ENCODE measurements around the gene FBN1. TPM values are rescaled to one million over a fixed set of nuclear protein-coding genes. Genes with fewer than 3 reads are reported as not detected.

The FBN1 gene
- total and polyA plus RNA-seq, 5 experiments from 2014 or later = 0.01 to 0.21 (median 0.08) TPM; not detected in 2

DNA sequence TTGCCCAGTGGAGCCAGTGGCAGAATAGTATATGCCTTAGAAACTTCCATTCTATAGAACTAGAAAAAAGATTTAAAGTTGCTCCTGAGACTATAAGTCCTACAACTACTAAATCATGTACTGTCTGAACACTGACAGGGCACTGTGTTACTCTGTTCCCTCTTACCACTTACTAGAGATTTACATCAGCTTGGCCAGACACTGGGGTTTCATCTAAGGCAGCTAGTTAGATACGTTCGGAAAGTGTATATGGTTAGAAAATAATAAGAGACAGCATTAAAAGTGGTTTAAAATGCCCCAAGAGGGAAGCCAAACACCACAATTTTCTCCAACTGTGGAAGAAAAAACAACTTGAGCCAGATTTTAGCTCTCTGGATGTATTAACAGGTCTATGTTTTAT is 97.1 kb downstream of the FBN1 start:
- Mint-ChIP-seq H3K4me3 (no peak overlapping the region), H3K27me3 (peaks cover 0 to 3% (median 0%) of the 10 kb centered on the region in 5 donors), H3K36me3 (no peaks in the 10 kb centered on the region), H3K4me1 (no peaks in the 10 kb centered on the region), H3K9me3 (no peaks in the 10 kb centered on the region), H3K27ac (no peak overlapping the region)
- ATAC-seq = no peak
- DNase-seq = no peak
- POLR2A ChIA-PET = no interaction called here

GRCh38 chr15:48547286-48547685 is 98.2 kb downstream of the FBN1 start:
- DNase-seq (no peak), ATAC-seq (no peak)
- Mint-ChIP-seq H3K27me3 (peaks cover 0 to 3% (median 0%) of the 10 kb centered on the region in 5 donors), H3K4me1 (no peaks in the 10 kb centered on the region), H3K4me3 (no peak overlapping the region), H3K36me3 (no peaks in the 10 kb centered on the region), H3K27ac (no peak overlapping the region), H3K9me3 (no peaks in the 10 kb centered on the region)
- POLR2A ChIA-PET = no interaction called here

GRCh38 chr15:48546296-48546695 is 99.2 kb downstream of the FBN1 start:
- Mint-ChIP-seq H3K4me1 (no peaks in the 10 kb centered on the region), H3K9me3 (no peaks in the 10 kb centered on the region), H3K4me3 (no peak overlapping the region), H3K36me3 (no peaks in the 10 kb centered on the region), H3K27me3 (peaks cover 0 to 6% (median 0%) of the 10 kb centered on the region in 5 donors), H3K27ac (no peak overlapping the region)
- POLR2A ChIA-PET = no interaction called here
- DNase-seq = no peak
- ATAC-seq = no peak

DNA sequence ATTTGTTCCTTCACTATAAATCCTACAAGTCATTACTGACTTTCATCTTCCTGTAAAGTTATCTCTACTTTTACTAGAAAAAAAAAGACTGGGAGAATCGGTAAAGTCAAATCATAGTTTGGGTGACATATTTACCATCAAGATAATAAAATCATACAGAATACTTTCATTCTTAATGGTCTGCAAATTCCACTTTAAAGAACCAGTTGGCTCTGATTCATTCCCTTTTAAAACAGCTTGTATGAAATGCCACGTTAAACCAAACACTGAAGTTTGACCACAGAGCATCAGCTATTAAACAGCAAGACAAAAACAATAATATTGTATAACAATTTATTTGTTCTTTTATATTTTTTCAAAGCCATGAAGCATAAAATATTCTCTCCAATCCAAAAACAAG is 100.7 kb downstream of the FBN1 start:
- POLR2A ChIA-PET = no interaction called here
- Mint-ChIP-seq H3K27ac (no peak overlapping the region), H3K4me3 (no peak overlapping the region), H3K9me3 (no peaks in the 10 kb centered on the region), H3K36me3 (no peaks in the 10 kb centered on the region), H3K4me1 (no peaks in the 10 kb centered on the region), H3K27me3 (peaks cover 0 to 6% (median 0%) of the 10 kb centered on the region in 5 donors)
- DNase-seq (no peak), ATAC-seq (no peak)

DNA sequence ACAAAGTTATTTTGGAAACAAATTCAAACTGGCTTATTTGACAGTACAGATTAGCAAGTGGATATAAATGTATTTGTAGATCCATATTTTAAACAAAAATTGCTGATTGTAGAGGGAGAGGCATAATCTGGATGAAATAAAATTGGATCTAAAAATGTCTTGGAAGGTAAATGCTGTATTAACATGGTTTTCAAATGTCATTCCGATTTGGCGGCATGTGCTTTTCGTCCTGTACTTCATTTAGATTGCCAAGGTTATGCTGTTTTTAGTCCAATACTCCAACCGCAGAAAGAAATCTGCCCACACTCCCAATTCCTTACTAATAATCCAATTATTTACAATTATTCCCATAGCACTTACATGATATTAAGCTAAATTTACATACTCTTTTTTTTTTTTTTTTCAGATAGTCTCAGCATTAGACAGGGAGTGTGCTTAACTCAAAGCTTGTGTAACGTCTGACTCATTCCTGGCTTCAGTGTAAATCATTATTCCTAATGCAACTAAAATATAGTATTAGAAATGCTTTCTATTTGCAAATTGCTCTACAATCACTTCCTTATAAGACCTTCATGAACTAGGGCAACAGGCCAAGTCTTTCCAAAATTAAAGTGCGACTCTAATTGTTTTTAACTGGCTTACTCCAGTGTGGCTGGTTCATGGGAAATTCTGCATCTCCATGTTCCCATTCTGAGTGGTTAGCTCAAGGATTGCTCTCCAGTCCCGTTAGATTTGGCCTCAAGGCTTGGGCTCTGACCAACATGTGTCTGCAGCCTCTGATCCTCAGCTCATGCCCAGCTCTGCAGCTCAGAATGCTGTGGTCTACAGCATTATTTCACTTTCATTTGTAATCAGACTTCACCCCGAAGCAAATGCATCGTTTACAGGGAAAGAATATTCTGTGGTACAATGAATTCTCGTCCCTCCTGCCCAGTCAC is 103.9 kb downstream of the FBN1 start:
- H3K36me3 Mint-ChIP-seq = no peaks in the 10 kb centered on the region
- no peak for DNase-seq
- H3K27ac Mint-ChIP-seq = no peak overlapping the region
- H3K9me3 Mint-ChIP-seq = peaks cover 0 to 2% (median 0%) of the 10 kb centered on the region in 9 donors
- no peak overlapping the region for H3K4me3 Mint-ChIP-seq
- peaks cover 0 to 14% (median 2%) of the 10 kb centered on the region in 5 donors for H3K27me3 Mint-ChIP-seq
- POLR2A ChIA-PET = no interaction called here
- H3K4me1 Mint-ChIP-seq = no peaks in the 10 kb centered on the region
- ATAC-seq = no peak

DNA sequence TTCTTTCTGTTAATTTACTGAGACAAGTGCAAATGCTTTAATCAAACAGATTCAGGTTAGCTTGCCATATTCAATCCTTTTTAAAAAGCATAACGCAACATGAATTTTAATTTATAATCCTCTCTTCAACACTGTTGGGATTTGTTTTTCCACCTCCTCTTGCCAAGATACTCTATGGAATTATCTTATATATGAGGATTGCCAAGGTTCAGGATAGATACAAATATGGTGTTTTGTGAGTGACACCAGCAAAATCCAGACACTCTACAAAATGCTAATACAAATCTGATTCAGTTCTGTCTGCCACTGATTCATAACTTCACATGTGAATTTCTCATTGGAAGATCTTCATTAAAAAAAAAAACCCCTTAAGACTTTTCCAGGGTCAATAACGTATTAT is 104.8 kb downstream of the FBN1 start:
- Mint-ChIP-seq H3K4me1 (no peaks in the 10 kb centered on the region), H3K27ac (no peak overlapping the region), H3K9me3 (peaks cover 0 to 2% (median 0%) of the 10 kb centered on the region in 9 donors), H3K27me3 (peaks cover 0 to 11% (median 2%) of the 10 kb centered on the region in 5 donors), H3K36me3 (no peaks in the 10 kb centered on the region), H3K4me3 (no peak overlapping the region)
- ATAC-seq (no peak), DNase-seq (no peak)
- POLR2A ChIA-PET = no interaction called here

- Mint-ChIP-seq H3K9me3 (peaks cover 0 to 2% (median 0%) of the 10 kb centered on the region in 9 donors), H3K36me3 (no peaks in the 10 kb centered on the region), H3K27me3 (peaks cover 0 to 11% (median 2%) of the 10 kb centered on the region in 5 donors), H3K27ac (no peak overlapping the region), H3K4me1 (no peaks in the 10 kb centered on the region), H3K4me3 (no peak overlapping the region)
- POLR2A ChIA-PET = no interaction called here
- no peak for ATAC-seq
- no peak for DNase-seq
These were observed 106.6 kb downstream of the FBN1 start for GRCh38 chr15:48538941-48539340.

- peaks cover 0 to 2% (median 0%) of the 10 kb centered on the region in 9 donors for H3K9me3 Mint-ChIP-seq
- ATAC-seq = no peak
- no peak overlapping the region for H3K4me3 Mint-ChIP-seq
- no peak for DNase-seq
- H3K27me3 Mint-ChIP-seq = peaks cover 0 to 11% (median 2%) of the 10 kb centered on the region in 5 donors
- H3K36me3 Mint-ChIP-seq = no peaks in the 10 kb centered on the region
- POLR2A ChIA-PET = no interaction called here
- no peaks in the 10 kb centered on the region for H3K4me1 Mint-ChIP-seq
- H3K27ac Mint-ChIP-seq = no peak overlapping the region
These were observed 108.0 kb downstream of the FBN1 start for GRCh38 chr15:48537271-48538113.

- peaks cover 0 to 8% (median 2%) of the 10 kb centered on the region in 5 donors for H3K27me3 Mint-ChIP-seq
- no peaks in the 10 kb centered on the region for H3K36me3 Mint-ChIP-seq
- no peaks in the 10 kb centered on the region for H3K4me1 Mint-ChIP-seq
- no peak overlapping the region for H3K27ac Mint-ChIP-seq
- H3K4me3 Mint-ChIP-seq = no peak overlapping the region
- no peak for DNase-seq
- peaks cover 0 to 2% (median 0%) of the 10 kb centered on the region in 9 donors for H3K9me3 Mint-ChIP-seq
- POLR2A ChIA-PET = no interaction called here
- ATAC-seq = no peak
These were observed 108.8 kb downstream of the FBN1 start for GRCh38 chr15:48536681-48537091.

DNA sequence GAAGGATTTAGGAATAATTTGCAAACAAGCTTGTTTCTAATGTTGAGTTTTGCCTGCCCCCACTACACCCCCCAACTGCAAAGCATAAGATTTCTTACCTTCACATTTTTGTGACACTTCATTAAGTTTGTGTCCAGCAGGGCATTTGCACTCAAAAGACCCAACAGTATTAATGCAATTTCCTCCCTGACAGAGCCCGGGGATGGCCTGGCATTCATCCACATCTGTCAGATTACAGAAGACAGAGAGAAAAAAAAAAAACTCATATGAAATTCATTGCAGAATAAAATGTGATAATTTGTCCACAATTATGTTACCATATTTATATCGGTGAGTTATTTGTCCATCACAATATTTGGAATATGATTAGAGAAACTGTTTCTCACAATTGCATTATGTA is 111.5 kb downstream of the FBN1 start:
- POLR2A ChIA-PET = no interaction called here
- Mint-ChIP-seq H3K4me3 (no peak overlapping the region), H3K36me3 (no peaks in the 10 kb centered on the region), H3K9me3 (peaks cover 0 to under 1% (median 0%) of the 10 kb centered on the region in 9 donors), H3K27ac (no peak overlapping the region), H3K27me3 (peaks cover 0 to 5% (median under 1%) of the 10 kb centered on the region in 5 donors), H3K4me1 (no peaks in the 10 kb centered on the region)
- no peak for DNase-seq
- no peak for ATAC-seq

DNA sequence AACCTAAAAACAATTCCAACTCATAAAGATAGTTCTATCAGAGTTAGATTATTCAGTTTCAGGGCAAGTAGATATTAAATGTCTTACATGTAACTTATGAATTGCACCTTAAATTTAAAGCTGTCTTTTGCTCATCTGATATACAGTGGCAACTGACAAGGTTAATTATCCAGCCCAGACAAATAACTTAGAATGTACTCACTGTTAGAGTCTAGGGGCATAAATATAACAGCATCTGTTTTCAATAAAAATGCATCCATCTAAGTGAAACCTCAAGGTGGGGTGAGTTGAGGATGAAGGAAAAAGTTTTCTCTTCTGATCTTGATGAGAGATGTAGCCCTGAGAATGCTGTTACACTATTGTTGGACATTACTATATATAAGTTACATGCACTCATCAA is 112.6 kb downstream of the FBN1 start:
- Mint-ChIP-seq H3K36me3 (no peaks in the 10 kb centered on the region), H3K27me3 (peaks cover 0 to 2% (median 0%) of the 10 kb centered on the region in 5 donors), H3K9me3 (no peaks in the 10 kb centered on the region), H3K4me1 (no peaks in the 10 kb centered on the region), H3K27ac (no peak overlapping the region), H3K4me3 (no peak overlapping the region)
- POLR2A ChIA-PET = no interaction called here
- ATAC-seq (no peak), DNase-seq (no peak)

- Mint-ChIP-seq H3K4me3 (no peak overlapping the region), H3K27me3 (no peaks in the 10 kb centered on the region)
These were observed 115.0 kb downstream of the FBN1 start for GRCh38 chr15:48530528-48530927.

DNA sequence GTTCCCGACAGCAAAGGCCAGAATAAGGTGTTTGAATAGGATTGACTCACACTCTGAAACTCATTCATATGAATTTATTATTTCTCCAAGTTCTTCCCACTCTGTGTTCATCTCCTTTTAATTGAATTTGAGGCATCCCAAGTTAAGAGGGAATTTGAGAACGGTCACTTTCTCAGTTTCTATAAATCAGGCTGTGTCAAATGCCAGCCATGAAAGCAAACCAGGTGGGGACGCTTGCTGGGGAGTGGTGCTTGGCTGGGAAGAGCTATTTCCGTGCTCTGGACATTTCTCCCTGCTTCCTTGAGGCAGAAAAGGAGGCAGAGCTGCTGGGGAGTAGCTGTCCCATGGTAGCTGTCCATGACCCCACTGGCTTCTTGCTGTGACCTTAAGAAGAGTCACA is 116.6 kb downstream of the FBN1 start:
- H3K36me3 Mint-ChIP-seq = no peaks in the 10 kb centered on the region
- H3K27ac Mint-ChIP-seq = no peak overlapping the region
- POLR2A ChIA-PET = no interaction called here
- DNase-seq (no peak), ATAC-seq (no peak)
- H3K4me1 Mint-ChIP-seq = no peaks in the 10 kb centered on the region
- H3K27me3 Mint-ChIP-seq = no peaks in the 10 kb centered on the region
- H3K4me3 Mint-ChIP-seq = no peak overlapping the region
- peaks cover 0 to 2% (median 0%) of the 10 kb centered on the region in 9 donors for H3K9me3 Mint-ChIP-seq

More at GRCh38 chr15:48530528-48530927, 115.0 kb downstream of the FBN1 start:
- H3K4me1 Mint-ChIP-seq = no peaks in the 10 kb centered on the region
- DNase-seq (no peak), ATAC-seq (no peak)
- POLR2A ChIA-PET = no interaction called here
- H3K27ac Mint-ChIP-seq = no peak overlapping the region
- no peaks in the 10 kb centered on the region for H3K36me3 Mint-ChIP-seq
- H3K9me3 Mint-ChIP-seq = peaks cover 0 to 2% (median 0%) of the 10 kb centered on the region in 9 donors

Measured in naive thymus-derived CD8-positive, alpha-beta T cell (primary cell).